IMR-90 (cell line): ENCODE results near the gene ADCY4. TPM values are rescaled to one million over a fixed set of nuclear protein-coding genes. Genes with fewer than 3 reads are reported as not detected.

Experiments
- ATAC-seq: fragments of 200-7000 bp; cut with Tn5 transposase; 2 replicates; pipeline ENCODE4 v1.9.1; 2020; ENCODE audit warnings: low read depth, mild to moderate bottlenecking, moderate library complexity
- BruUV-seq: library from RNA; stranded (reverse); fragments of 400-500 nt; replicated peaks from 2 replicates; lab custom pipeline; 2021; lab: Mats Ljungman, UMichigan
- CTCF ChIA-PET: fragments of 300-600 bp; formaldehyde crosslinking; extraction: SDS; loops from one replicate; lab custom pipeline; 2021; ENCODE audit warnings: antibody characterized with exemption; lab: Yijun Ruan, JAX
- POLR2A ChIA-PET: fragments of 300-600 bp; sonication (Branson Sonifier 250); formaldehyde crosslinking; loops from one replicate; lab custom pipeline; 2022; ENCODE audit warnings: antibody characterized with exemption; ENCODE audit not compliant: unreplicated experiment; lab: Charles Lee
- DNase-seq: peaks from one replicate; pipeline ENCODE4 v3.0.0; 2013
- H2AFZ ChIP-seq: replicated peaks from 2 replicates; pipeline ENCODE3; 2013; ENCODE audit warnings: low read length, mild to moderate bottlenecking; ENCODE audit not compliant: poor library complexity
- H2AK5ac ChIP-seq: 2 replicates; pipeline ENCODE4 v1.6.1; 2013; ENCODE audit warnings: low read depth, low read length, inconsistent platforms
- H2AK9ac ChIP-seq: replicated peaks from 2 replicates; pipeline ENCODE3; 2013; ENCODE audit warnings: mild to moderate bottlenecking, low read depth, low read length, moderate library complexity; ENCODE audit not compliant: poor library complexity
- H2BK120ac ChIP-seq: 2 replicates; pipeline ENCODE4 v1.6.1; 2013; ENCODE audit warnings: low read depth, low read length, inconsistent platforms
- H2BK15ac ChIP-seq: 3 replicates; pipeline ENCODE4 v1.6.1; 2013; ENCODE audit warnings: low read depth, low read length, inconsistent platforms
- H2BK20ac ChIP-seq: 2 replicates; pipeline ENCODE4 v1.6.1; 2013; ENCODE audit warnings: low read depth, mild to moderate bottlenecking, inconsistent platforms, low read length, moderate library complexity
- H2BK5ac ChIP-seq: 2 replicates; pipeline ENCODE4 v1.6.1; 2013; ENCODE audit warnings: mild to moderate bottlenecking, low read depth, low read length, inconsistent platforms; ENCODE audit not compliant: poor library complexity, severe bottlenecking
- H3K14ac ChIP-seq: replicated peaks from 2 replicates; pipeline ENCODE4 v1.6.1; 2013; ENCODE audit warnings: low read depth, low read length, inconsistent platforms
- H3K18ac ChIP-seq: 2 replicates; pipeline ENCODE4 v1.6.1; 2013; ENCODE audit warnings: low read depth, low read length, control low read depth
- H3K23ac ChIP-seq: 2 replicates; pipeline ENCODE4 v1.6.1; 2013; ENCODE audit warnings: low read depth, low read length, inconsistent platforms
- H3K27ac ChIP-seq: 2 replicates; pipeline ENCODE4 v1.5.1; 2013; ENCODE audit warnings: mild to moderate bottlenecking, control low read depth, low read length; ENCODE audit not compliant: insufficient read depth
- H3K27me3 ChIP-seq: 2 replicates; pipeline ENCODE4 v1.6.1; 2013; ENCODE audit warnings: low read length; ENCODE audit not compliant: control insufficient read depth, insufficient read depth
- H3K36me3 ChIP-seq: 2 replicates; pipeline ENCODE4 v1.6.1; 2013; ENCODE audit warnings: low read length, mixed read lengths; ENCODE audit not compliant: control insufficient read depth, insufficient read depth
- H3K4ac ChIP-seq: 2 replicates; pipeline ENCODE4 v1.6.1; 2013; ENCODE audit warnings: low read depth, low read length, inconsistent platforms
- H3K4me1 ChIP-seq: 2 replicates; pipeline ENCODE4 v1.6.1; 2013; ENCODE audit warnings: low read length, mixed read lengths; ENCODE audit not compliant: control insufficient read depth, insufficient read depth
- H3K4me2 ChIP-seq: 2 replicates; pipeline ENCODE4 v1.6.1; 2013; ENCODE audit warnings: low read depth, mild to moderate bottlenecking, control low read depth, low read length, moderate library complexity
- H3K4me3 ChIP-seq: 2 replicates; pipeline ENCODE4 v1.5.1; 2013; ENCODE audit warnings: low read depth, mild to moderate bottlenecking, control low read depth, low read length, moderate library complexity; ENCODE audit not compliant: insufficient read depth
- H3K56ac ChIP-seq: 2 replicates; pipeline ENCODE4 v1.6.1; 2013; ENCODE audit warnings: low read length, inconsistent platforms; ENCODE audit not compliant: insufficient read depth; ENCODE audit errors: extremely low read depth
- H3K79me1 ChIP-seq, 2 experiments: 2 replicates each; pipeline ENCODE4 v1.6.1; 2013; ENCODE audit warnings: low read length in 2 of 2, inconsistent platforms in 1 of 2, low read depth in 1 of 2
- H3K9ac ChIP-seq: 2 replicates; pipeline ENCODE4 v1.6.1; 2013; ENCODE audit warnings: low read depth, low read length, control low read depth
- H3K9me1 ChIP-seq: 2 replicates; pipeline ENCODE4 v1.6.1; 2013; ENCODE audit warnings: low read length, inconsistent platforms; ENCODE audit not compliant: insufficient read depth
- H3K9me3 ChIP-seq: 2 replicates; pipeline ENCODE4 v1.6.1; 2013; ENCODE audit warnings: low read length; ENCODE audit not compliant: control insufficient read depth, insufficient read depth
- H4K20me1 ChIP-seq: 2 replicates; pipeline ENCODE4 v1.6.1; 2013; ENCODE audit warnings: low read length, inconsistent platforms; ENCODE audit not compliant: insufficient read depth
- H4K5ac ChIP-seq: 2 replicates; pipeline ENCODE4 v1.6.1; 2013; ENCODE audit warnings: mild to moderate bottlenecking, low read depth, low read length, control low read depth
- H4K8ac ChIP-seq, 2 experiments: 2 replicates each; pipeline ENCODE4 v1.6.1; 2013; ENCODE audit warnings: low read depth in 2 of 2, low read length in 2 of 2, control low read depth in 1 of 2, inconsistent platforms in 1 of 2
- H4K91ac ChIP-seq: 2 replicates; pipeline ENCODE4 v1.6.1; 2013; ENCODE audit warnings: low read depth, low read length, inconsistent platforms; ENCODE audit not compliant: insufficient read depth
- CHD1 ChIP-seq: IDR thresholded peaks from 2 replicates; pipeline ENCODE4 v1.6.1; 2012; ENCODE audit warnings: low read depth, low read length, improper control_type of control experiment
- CTCF ChIP-seq: conservative IDR thresholded peaks from 2 replicates; pipeline ENCODE4 v1.5.1; 2012; ENCODE audit warnings: mild to moderate bottlenecking, low read depth, low read length, improper control_type of control experiment
- ELK1 ChIP-seq: fragments of 150-350 bp; IDR thresholded peaks from 2 replicates; pipeline ENCODE4 v1.6.1; 2016; ENCODE audit warnings: low read depth, mild to moderate bottlenecking, low read length, moderate library complexity, borderline replicate concordance
- MAFK ChIP-seq: IDR thresholded peaks from 2 replicates; pipeline ENCODE4 v1.6.1; 2012; ENCODE audit warnings: low read depth, low read length, improper control_type of control experiment
- MAZ ChIP-seq: IDR thresholded peaks from 2 replicates; pipeline ENCODE4 v1.6.1; 2012; ENCODE audit warnings: low read depth, mild to moderate bottlenecking, low read length, improper control_type of control experiment, moderate library complexity, borderline replicate concordance
- NFE2L2 ChIP-seq: fragments of 150-350 bp; IDR thresholded peaks from 2 replicates; pipeline ENCODE4 v1.6.1; 2016; ENCODE audit warnings: low read depth, mild to moderate bottlenecking, low read length
- WGBS, 2 experiments: methylation state at CpG; one replicate each; pipeline versions ENCODE4 v1.1.5 to v1.1.7; 2013; ENCODE audit warnings: missing lambda C conversion rate in 2 of 2; ENCODE audit not compliant: insufficient read length in 1 of 2; ENCODE audit errors: extremely low coverage in 2 of 2; 5-methylcytosine and 5-hydroxymethylcytosine counted together
- dilution Hi-C: fragments of 300-500 bp; cut with HindIII; formaldehyde crosslinking; loops from one replicate; pipeline ENCODE4 v1.14.3; 2018; ENCODE audit warnings: low sequenced_read_pairs; ENCODE audit not compliant: unreplicated experiment
- in situ Hi-C: fragments of 300-500 bp; cut with MboI; formaldehyde crosslinking; loops from 3 replicates; pipeline ENCODE4 v1.14.3; 2019; ENCODE audit warnings: low sequenced_read_pairs, inconsistent platforms, mixed read lengths
- intact Hi-C: fragments of 100-400 bp; cut with micrococcal nuclease; formaldehyde crosslinking; loops from 2 replicates; pipeline ENCODE4 v1.10.0; 2022
- polyA plus RNA-seq, 3 experiments: library from polyadenylated mRNA; depleted of rRNA; stranded (reverse); fragments of >200 nt; gene quantifications; 2 replicates each; pipeline ENCODE4 v1.2.3, GENCODE V29; 2012; ENCODE audit warnings: low replicate concordance in 1 of 3
- total RNA-seq: library from RNA; depleted of rRNA; stranded (reverse); fragments of >200 nt; gene quantifications from 2 replicates; pipeline ENCODE4 v1.2.3, GENCODE V29; 2012

ADCY4 gene
- total and polyA plus RNA-seq, 2 of the 4 experiments (the other 2 are of a cell fraction): not detected

DNA sequence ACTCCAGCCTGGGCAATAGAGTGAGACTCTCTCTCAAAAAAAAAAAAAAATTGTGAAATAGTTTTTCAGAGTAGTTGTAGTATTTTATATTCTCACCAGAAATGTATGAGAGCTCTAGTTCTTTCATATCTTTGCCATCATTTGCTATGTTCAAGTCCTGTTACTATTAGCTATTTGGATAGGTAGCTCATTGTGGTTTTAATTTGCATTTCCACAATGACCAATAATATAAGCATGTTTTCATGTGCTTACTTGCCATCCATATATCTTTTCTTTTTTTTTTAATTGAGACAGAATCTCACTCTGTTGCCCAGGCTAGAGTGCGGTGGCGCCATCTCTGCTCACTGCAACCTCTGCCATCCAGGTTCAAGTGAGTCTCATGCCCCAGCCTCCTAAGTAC is 13.3 kb upstream of the ADCY4 start:
- dilution Hi-C loops (no loop called here), in situ Hi-C loops (no loop called here), intact Hi-C loops (no loop called here)
- no peak for TF ChIP-seq ELK1
- TF ChIP-seq MAFK: no peak
- TF ChIP-seq MAZ: no peak
- no peak for TF ChIP-seq CHD1
- TF ChIP-seq CTCF: no peak
- TF ChIP-seq NFE2L2: no peak
- Histone ChIP-seq H3K36me3 (no peaks in the 10 kb centered on the region), H3K4me2 (no peak overlapping the region), H3K4me1 (peaks cover 5% of the 10 kb centered on the region), H2AK5ac (no peak overlapping the region), H2BK5ac (no peak overlapping the region), H3K18ac (no peak overlapping the region), H4K91ac (no peak overlapping the region), H3K9me1 (no peaks in the 10 kb centered on the region), H2BK120ac (no peak overlapping the region), H3K9me3 (no peaks in the 10 kb centered on the region), H3K23ac (no peak overlapping the region), H3K4me3 (no peak overlapping the region), H3K9ac (no peak overlapping the region), H4K8ac (no peak overlapping the region), H2AFZ (no peak overlapping the region), H3K4ac (no peak overlapping the region), H2AK9ac (no peak overlapping the region), H3K27me3 (peaks cover 39% of the 10 kb centered on the region), H4K5ac (no peak overlapping the region), H2BK20ac (no peak overlapping the region), H2BK15ac (no peak overlapping the region), H3K79me1 (no peaks in the 10 kb centered on the region), H3K27ac (no peak overlapping the region), H3K14ac (no peak overlapping the region), H3K56ac (no peak overlapping the region), H4K20me1 (no peaks in the 10 kb centered on the region)
- ATAC-seq: no peak
- no TSS peak for BruUV-seq
- ChIA-PET CTCF (interaction anchor here (0.5 to 1.2 kb wide), 4 partner anchors 11 to 81 kb away, joined by 3 to 7 read pairs (median 5); no protein-coding TSS in a partner anchor), POLR2A (no interaction called here)
- WGBS, 2 experiments: no CpG with 5 or more reads among the region's 2 CpGs
- DNase-seq: no peak
